Ishikawa (cell line): ENCODE data around the gene DDX5.

Source experiments
- CEBPB ChIP-seq: IDR thresholded peaks from 2 replicates; pipeline ENCODE4 v1.6.1; 2012
- CREB1 ChIP-seq: IDR thresholded peaks from 2 replicates; pipeline ENCODE4 v1.6.1; 2012; ENCODE audit warnings: low read depth
- EGR1 ChIP-seq: IDR thresholded peaks from 2 replicates; pipeline ENCODE4 v1.6.1; 2012
- EP300 ChIP-seq: IDR thresholded peaks from 2 replicates; pipeline ENCODE4 v1.6.1; 2012; ENCODE audit warnings: borderline replicate concordance
- FOXM1 ChIP-seq: IDR thresholded peaks from 2 replicates; pipeline ENCODE4 v1.6.1; 2012; ENCODE audit warnings: low read depth, borderline replicate concordance
- NFIC ChIP-seq: IDR thresholded peaks from 2 replicates; pipeline ENCODE4 v1.6.1; 2012
- RAD21 ChIP-seq: IDR thresholded peaks from 2 replicates; pipeline ENCODE4 v1.6.1; 2012; ENCODE audit warnings: low read depth
- TAF1 ChIP-seq: IDR thresholded peaks from 2 replicates; pipeline ENCODE4 v1.6.1; 2012; ENCODE audit warnings: low read depth, mild to moderate bottlenecking
- TCF12 ChIP-seq: IDR thresholded peaks from 2 replicates; pipeline ENCODE4 v1.6.1; 2012; ENCODE audit warnings: low read depth
- TEAD4 ChIP-seq: IDR thresholded peaks from 2 replicates; pipeline ENCODE4 v1.6.1; 2012
- YY1 ChIP-seq: IDR thresholded peaks from 2 replicates; pipeline ENCODE4 v1.6.1; 2012; ENCODE audit warnings: low read depth
- ZBTB7A ChIP-seq: IDR thresholded peaks from 2 replicates; pipeline ENCODE4 v1.6.1; 2012; ENCODE audit warnings: low read depth
- TF ChIP-seq, protein P1 (sequence below): IDR thresholded peaks from 2 replicates; pipeline ENCODE4 v1.6.1; 2012; ENCODE audit warnings: low read depth, mild to moderate bottlenecking
- TF ChIP-seq, protein P2 (sequence below): IDR thresholded peaks from 2 replicates; pipeline ENCODE4 v1.6.1; 2012
- TF ChIP-seq, protein P3 (sequence below): IDR thresholded peaks from 2 replicates; pipeline ENCODE4 v1.6.1; 2012

DDX5 gene

DNA sequence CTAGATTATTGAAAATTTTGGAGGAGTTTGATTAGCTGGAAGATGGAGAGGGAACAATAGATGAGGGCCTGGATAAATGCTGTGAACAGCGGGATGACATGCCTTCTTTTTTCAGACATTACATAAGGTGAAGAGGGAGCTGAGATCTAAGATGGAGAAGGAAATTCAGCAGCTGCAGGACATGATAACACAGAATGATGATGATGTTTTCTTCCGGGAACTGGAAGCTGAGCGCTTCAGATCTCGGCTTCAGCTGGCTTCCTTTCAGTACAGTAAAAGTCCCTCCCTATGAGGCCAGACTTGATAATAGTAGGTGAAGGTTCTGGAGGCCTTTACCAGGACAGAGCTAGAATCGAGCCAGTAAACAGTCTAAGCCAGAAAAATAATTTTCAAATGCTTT, 31.4 kb upstream of the DDX5 start:
- TF ChIP-seq FOXM1 (no peak), TCF12 (no peak), TAF1 (no peak), RAD21 (no peak), CREB1 (no peak), NFIC (no peak), EGR1 (no peak), EP300 (no peak), ZBTB7A (no peak), YY1 (no peak), TEAD4 (no peak), CEBPB (no peak)
- TF ChIP-seq, protein P1, sequence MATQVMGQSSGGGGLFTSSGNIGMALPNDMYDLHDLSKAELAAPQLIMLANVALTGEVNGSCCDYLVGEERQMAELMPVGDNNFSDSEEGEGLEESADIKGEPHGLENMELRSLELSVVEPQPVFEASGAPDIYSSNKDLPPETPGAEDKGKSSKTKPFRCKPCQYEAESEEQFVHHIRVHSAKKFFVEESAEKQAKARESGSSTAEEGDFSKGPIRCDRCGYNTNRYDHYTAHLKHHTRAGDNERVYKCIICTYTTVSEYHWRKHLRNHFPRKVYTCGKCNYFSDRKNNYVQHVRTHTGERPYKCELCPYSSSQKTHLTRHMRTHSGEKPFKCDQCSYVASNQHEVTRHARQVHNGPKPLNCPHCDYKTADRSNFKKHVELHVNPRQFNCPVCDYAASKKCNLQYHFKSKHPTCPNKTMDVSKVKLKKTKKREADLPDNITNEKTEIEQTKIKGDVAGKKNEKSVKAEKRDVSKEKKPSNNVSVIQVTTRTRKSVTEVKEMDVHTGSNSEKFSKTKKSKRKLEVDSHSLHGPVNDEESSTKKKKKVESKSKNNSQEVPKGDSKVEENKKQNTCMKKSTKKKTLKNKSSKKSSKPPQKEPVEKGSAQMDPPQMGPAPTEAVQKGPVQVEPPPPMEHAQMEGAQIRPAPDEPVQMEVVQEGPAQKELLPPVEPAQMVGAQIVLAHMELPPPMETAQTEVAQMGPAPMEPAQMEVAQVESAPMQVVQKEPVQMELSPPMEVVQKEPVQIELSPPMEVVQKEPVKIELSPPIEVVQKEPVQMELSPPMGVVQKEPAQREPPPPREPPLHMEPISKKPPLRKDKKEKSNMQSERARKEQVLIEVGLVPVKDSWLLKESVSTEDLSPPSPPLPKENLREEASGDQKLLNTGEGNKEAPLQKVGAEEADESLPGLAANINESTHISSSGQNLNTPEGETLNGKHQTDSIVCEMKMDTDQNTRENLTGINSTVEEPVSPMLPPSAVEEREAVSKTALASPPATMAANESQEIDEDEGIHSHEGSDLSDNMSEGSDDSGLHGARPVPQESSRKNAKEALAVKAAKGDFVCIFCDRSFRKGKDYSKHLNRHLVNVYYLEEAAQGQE = no peak
- TF ChIP-seq, protein P2, sequence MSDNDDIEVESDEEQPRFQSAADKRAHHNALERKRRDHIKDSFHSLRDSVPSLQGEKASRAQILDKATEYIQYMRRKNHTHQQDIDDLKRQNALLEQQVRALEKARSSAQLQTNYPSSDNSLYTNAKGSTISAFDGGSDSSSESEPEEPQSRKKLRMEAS = no peak
- TF ChIP-seq, protein P3, sequence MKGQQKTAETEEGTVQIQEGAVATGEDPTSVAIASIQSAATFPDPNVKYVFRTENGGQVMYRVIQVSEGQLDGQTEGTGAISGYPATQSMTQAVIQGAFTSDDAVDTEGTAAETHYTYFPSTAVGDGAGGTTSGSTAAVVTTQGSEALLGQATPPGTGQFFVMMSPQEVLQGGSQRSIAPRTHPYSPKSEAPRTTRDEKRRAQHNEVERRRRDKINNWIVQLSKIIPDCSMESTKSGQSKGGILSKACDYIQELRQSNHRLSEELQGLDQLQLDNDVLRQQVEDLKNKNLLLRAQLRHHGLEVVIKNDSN = no peak

DNA sequence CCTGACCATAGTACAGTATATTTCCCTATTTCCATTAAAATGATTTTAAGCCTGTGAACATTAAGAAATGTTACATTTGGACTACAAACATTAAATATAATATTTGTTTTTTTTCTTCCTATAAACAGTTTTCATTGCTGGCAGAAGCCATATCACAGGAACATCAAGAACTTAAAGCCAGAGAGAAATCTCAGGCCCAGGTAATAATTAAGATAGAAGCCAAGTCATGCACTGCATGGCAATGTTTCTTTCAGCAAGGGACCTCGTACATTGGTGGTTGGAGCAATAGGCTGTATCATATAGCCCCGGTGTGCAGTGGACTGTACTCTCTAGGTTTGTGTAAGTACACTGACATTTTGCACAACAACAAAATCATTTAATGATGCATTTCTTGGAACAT, 30.8 kb upstream of the DDX5 start:
- TF ChIP-seq YY1 = no peak
- TF ChIP-seq, protein P1 = no peak
- TF ChIP-seq CREB1 = no peak
- TF ChIP-seq FOXM1 = no peak

DNA sequence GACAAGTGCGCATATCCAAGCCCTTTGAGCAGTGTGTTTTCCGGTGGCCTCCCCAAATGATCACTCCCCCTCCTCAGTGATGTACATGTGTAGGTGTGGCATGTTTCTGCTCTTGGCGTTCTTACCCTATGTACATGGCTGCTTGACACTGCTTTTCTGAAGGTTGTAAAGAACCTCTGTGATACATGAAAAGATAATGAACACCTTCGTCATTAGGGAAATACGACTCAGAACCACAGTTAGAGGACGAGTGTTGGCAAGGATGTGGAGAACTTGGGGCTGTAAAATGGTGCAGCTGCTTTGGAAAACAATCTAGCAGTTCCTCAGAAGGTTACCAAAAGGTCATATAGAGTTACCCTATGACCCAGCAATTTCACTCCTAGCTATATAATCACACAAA, 29.3 kb upstream of the DDX5 start:
- TF ChIP-seq TEAD4 (no peak), ZBTB7A (no peak), EP300 (no peak), NFIC (no peak), EGR1 (no peak), FOXM1 (no peak), TCF12 (no peak), TAF1 (no peak), CREB1 (no peak), CEBPB (no peak), YY1 (no peak), RAD21 (no peak)
- TF ChIP-seq, protein P3 = no peak
- TF ChIP-seq, protein P2 = no peak
- TF ChIP-seq, protein P1 = no peak

DNA sequence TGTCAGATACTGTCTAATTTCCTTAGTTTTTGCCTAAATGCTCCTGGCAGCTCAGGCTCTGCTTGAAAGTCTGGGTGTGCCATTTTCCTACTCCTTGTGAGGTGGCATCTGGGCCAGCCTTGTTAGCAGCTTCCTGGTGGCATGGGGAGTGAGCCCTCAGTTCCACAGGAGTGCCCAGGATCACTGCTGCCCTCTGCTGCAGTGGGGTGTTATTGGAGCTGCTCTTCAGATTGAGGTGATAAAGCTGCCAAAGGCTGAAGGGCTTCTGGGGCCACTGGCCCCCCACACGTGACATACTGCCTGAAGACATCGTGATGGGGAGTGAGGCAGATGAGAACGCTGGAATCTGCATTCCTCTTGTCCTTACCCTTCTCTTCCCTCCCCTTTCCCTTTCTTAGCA, 28.1 kb upstream of the DDX5 start:
- TF ChIP-seq TEAD4 (no peak), YY1 (no peak), FOXM1 (no peak), CREB1 (no peak), RAD21 (no peak), CEBPB (no peak), NFIC (no peak), EP300 (no peak), TAF1 (no peak), EGR1 (no peak), TCF12 (no peak), ZBTB7A (no peak)
- TF ChIP-seq, protein P3 = no peak
- TF ChIP-seq, protein P1 = no peak
- TF ChIP-seq, protein P2 = no peak
